Measurements from ENCODE around the gene SLC4A7. TPM values are rescaled to one million over a fixed set of nuclear protein-coding genes. Genes with fewer than 3 reads are reported as not detected.

SLC4A7 gene
- total and polyA plus RNA-seq, 9 of the 15 experiments (the other 6 are each of a cell fraction or from before 2014, with no cell fraction given): 1.7 to 13.6 (median 8.0) TPM

DNA sequence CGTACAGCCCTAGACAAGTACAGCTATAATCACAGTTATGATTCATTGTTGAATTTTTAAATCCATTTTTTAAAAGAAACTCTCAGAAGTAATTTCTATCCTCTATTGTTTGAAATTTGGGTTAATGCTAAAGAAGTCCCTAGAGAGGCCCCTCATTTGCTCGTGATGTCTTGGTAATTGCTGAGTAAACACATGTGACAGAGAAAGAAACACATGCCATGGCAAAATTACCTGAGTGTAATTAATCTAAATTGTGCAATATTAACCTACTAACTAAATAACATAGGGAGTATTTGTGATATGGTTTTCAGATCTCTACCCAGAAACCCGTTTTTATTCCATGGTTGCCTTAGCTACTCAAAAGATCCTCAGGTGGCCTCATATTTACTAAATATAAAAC lies 125.8 kb downstream of the SLC4A7 start:
- ATAC-seq: no peak
- Histone ChIP-seq H4K20me1 (replicated peaks; ENCODE audit: control insufficient read depth, insufficient read depth, low read length) (no peaks in the 10 kb centered on the region), H2AFZ (ENCODE audit: low read depth, low read length) (no peak overlapping the region), H3K27me3 (ENCODE audit: control insufficient read depth in 2 of 2, insufficient read depth in 2 of 2, low read length in 2 of 2) (no peaks in the 10 kb centered on the region), H3K9me1 (ENCODE audit: control insufficient read depth, insufficient read depth, low read length) (no peaks in the 10 kb centered on the region), H3K9ac (ENCODE audit: insufficient read depth in 1 of 2, low read depth in 2 of 2, low read length in 2 of 2) (no peak overlapping the region), H3K4me2 (ENCODE audit: insufficient read depth, low read length) (no peak overlapping the region), H3K79me2 (ENCODE audit: control insufficient read depth, insufficient read depth, low read length) (no peaks in the 10 kb centered on the region), H3K36me3 (ENCODE audit: control insufficient read depth, insufficient read depth, low read length) (no peaks in the 10 kb centered on the region), H3K9me3 (replicated peaks; ENCODE audit: control insufficient read depth, insufficient read depth, low read depth, low read length) (no peaks in the 10 kb centered on the region), H3K4me1 (replicated peaks in 1 of 2; ENCODE audit: control insufficient read depth in 2 of 2, insufficient read depth in 2 of 2, low read length in 2 of 2) (no peaks in the 10 kb centered on the region), H3K4me3 (no peak overlapping the region), H3K27ac (ENCODE audit: extremely low read depth, low read depth, low read length) (no peak overlapping the region)
- DNase-seq (ENCODE audit: extremely low read depth in 1 of 4, low spot score in 3 of 4): no peak
- intact Hi-C loops (cut with micrococcal nuclease) (no loop called here), in situ Hi-C loops (cut with MboI) (no loop called here)
- ChIA-PET CTCF (ENCODE audit: low intra/inter-chr PET ratio) (interaction anchor here (0.7 kb wide), 1 partner anchor 970 kb away, joined by 3 read pairs; no protein-coding TSS in a partner anchor), POLR2A (interaction anchor here (1.0 kb wide), 1 partner anchor 8 kb away, joined by 4 read pairs; no protein-coding TSS in a partner anchor)
- 2% methylated on average over 3 of the region's 3 CpGs for WGBS (ENCODE audit: insufficient coverage, low coverage, missing lambda C conversion rate)
- TF ChIP-seq CEBPG (CRISPR knock-in tag; IDR thresholded peaks at IDR 0.05) (no peak), CEBPG (tag; conservative IDR thresholded peaks at IDR 0.05 in 1 of 2, IDR thresholded peaks at IDR 0.05 in 1 of 2) (peak in 1 of 2 experiments; percentile 15; a peak in 1 of 4 replicates), NR1H2 (CRISPR knock-in tag; IDR thresholded peaks at IDR 0.05) (no peak), MECOM (CRISPR knock-in tag; IDR thresholded peaks at IDR 0.05) (no peak)
- BruUV-seq (replicated peaks): no TSS peak
- FAIRE-seq: no peak

DNA sequence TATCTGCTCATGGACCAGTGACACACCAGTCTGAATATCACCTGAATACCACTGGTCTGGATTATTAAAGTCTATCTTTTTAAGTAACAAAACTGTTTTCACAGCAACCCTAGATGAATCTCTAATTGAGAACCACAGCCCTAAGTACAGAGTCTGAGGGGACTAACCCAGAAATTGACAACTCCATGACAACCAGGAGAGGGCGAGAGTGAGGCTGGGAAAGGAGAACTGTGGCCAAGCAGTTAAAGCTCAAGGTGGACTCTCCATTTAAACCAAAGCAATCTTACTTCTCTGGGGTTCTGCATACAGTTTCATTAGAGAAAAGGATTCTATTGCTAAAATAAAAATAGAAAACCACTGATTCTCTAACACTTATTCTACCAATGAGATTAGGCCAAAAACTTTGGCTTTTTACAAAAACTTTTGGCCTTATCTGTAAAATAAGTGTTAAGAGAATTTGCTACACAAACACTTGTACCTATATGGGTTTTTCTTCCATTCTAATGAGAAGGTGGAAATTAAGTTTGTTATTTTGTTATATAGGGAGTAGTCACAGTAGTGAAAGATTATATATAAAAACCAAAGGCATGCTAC lies 126.4 kb downstream of the SLC4A7 start:
- POLR2A ChIA-PET: interaction anchor here (1.0 kb wide), 1 partner anchor 9 kb away, joined by 4 read pairs; no protein-coding TSS in a partner anchor
- no peaks in the 10 kb centered on the region for H4K20me1 ChIP-seq (replicated peaks; ENCODE audit: control insufficient read depth, insufficient read depth, low read length)
- CTCF ChIA-PET (ENCODE audit: low intra/inter-chr PET ratio): interaction anchor here (0.7 kb wide), 1 partner anchor 971 kb away, joined by 3 read pairs; no protein-coding TSS in a partner anchor
- no peak overlapping the region for H3K4me2 ChIP-seq (ENCODE audit: insufficient read depth, low read length)
- H3K9me3 ChIP-seq (replicated peaks; ENCODE audit: control insufficient read depth, insufficient read depth, low read depth, low read length): no peaks in the 10 kb centered on the region
- H3K79me2 ChIP-seq (ENCODE audit: control insufficient read depth, insufficient read depth, low read length): no peaks in the 10 kb centered on the region
- no TSS peak for BruUV-seq (replicated peaks)
- in situ Hi-C loops (cut with MboI): no loop called here
- DNase-seq (ENCODE audit: extremely low read depth in 1 of 4, low spot score in 3 of 4): peak; percentile 17 to 46 (median 30)
- H3K9me1 ChIP-seq (ENCODE audit: control insufficient read depth, insufficient read depth, low read length): no peaks in the 10 kb centered on the region
- H2AFZ ChIP-seq (ENCODE audit: low read depth, low read length): no peak overlapping the region
- peak; percentile 86 for ATAC-seq
- no peaks in the 10 kb centered on the region for H3K36me3 ChIP-seq (ENCODE audit: control insufficient read depth, insufficient read depth, low read length)
- no peak for FAIRE-seq
- no peak overlapping the region for H3K9ac ChIP-seq (ENCODE audit: insufficient read depth in 1 of 2, low read depth in 2 of 2, low read length in 2 of 2)
- intact Hi-C loops (cut with micrococcal nuclease): loop anchor here (1.0 kb wide), 1 partner anchor 110 kb away; no protein-coding TSS in a partner anchor
- WGBS (ENCODE audit: insufficient coverage, low coverage, missing lambda C conversion rate): 0% methylated on average over 1 of the region's 1 CpG
- H3K4me1 ChIP-seq (replicated peaks in 1 of 2; ENCODE audit: control insufficient read depth in 2 of 2, insufficient read depth in 2 of 2, low read length in 2 of 2): no peaks in the 10 kb centered on the region
- H3K4me3 ChIP-seq: no peak overlapping the region
- no peak overlapping the region for H3K27ac ChIP-seq (ENCODE audit: extremely low read depth, low read depth, low read length)
- H3K27me3 ChIP-seq (ENCODE audit: control insufficient read depth in 2 of 2, insufficient read depth in 2 of 2, low read length in 2 of 2): no peaks in the 10 kb centered on the region
- TF ChIP-seq, protein P1, sequence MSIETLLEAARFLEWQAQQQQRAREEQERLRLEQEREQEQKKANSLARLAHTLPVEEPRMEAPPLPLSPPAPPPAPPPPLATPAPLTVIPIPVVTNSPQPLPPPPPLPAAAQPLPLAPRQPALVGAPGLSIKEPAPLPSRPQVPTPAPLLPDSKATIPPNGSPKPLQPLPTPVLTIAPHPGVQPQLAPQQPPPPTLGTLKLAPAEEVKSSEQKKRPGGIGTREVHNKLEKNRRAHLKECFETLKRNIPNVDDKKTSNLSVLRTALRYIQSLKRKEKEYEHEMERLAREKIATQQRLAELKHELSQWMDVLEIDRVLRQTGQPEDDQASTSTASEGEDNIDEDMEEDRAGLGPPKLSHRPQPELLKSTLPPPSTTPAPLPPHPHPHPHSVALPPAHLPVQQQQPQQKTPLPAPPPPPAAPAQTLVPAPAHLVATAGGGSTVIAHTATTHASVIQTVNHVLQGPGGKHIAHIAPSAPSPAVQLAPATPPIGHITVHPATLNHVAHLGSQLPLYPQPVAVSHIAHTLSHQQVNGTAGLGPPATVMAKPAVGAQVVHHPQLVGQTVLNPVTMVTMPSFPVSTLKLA (conservative IDR thresholded peaks at IDR 0.05): no peak
- TF ChIP-seq POLR2AphosphoS5 (IDR thresholded peaks at IDR 0.05; ENCODE audit: control insufficient read depth, insufficient read depth, low read depth, low read length) (no peak), ZNF57 (CRISPR knock-in tag; IDR thresholded peaks at IDR 0.05) (no peak)
- TF ChIP-seq, protein P2, sequence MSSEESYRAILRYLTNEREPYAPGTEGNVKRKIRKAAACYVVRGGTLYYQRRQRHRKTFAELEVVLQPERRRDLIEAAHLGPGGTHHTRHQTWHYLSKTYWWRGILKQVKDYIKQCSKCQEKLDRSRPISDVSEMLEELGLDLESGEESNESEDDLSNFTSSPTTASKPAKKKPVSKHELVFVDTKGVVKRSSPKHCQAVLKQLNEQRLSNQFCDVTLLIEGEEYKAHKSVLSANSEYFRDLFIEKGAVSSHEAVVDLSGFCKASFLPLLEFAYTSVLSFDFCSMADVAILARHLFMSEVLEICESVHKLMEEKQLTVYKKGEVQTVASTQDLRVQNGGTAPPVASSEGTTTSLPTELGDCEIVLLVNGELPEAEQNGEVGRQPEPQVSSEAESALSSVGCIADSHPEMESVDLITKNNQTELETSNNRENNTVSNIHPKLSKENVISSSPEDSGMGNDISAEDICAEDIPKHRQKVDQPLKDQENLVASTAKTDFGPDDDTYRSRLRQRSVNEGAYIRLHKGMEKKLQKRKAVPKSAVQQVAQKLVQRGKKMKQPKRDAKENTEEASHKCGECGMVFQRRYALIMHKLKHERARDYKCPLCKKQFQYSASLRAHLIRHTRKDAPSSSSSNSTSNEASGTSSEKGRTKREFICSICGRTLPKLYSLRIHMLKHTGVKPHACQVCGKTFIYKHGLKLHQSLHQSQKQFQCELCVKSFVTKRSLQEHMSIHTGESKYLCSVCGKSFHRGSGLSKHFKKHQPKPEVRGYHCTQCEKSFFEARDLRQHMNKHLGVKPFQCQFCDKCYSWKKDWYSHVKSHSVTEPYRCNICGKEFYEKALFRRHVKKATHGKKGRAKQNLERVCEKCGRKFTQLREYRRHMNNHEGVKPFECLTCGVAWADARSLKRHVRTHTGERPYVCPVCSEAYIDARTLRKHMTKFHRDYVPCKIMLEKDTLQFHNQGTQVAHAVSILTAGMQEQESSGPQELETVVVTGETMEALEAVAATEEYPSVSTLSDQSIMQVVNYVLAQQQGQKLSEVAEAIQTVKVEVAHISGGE (CRISPR knock-in tag; IDR thresholded peaks at IDR 0.05): no peak
